WERI-Rb-1 (cell line): ENCODE results near the gene PTPRD.

Experiments
- DNase-seq: peaks from one replicate; pipeline ENCODE4 v3.0.0-alpha.2; 2020
- H3K27ac ChIP-seq: fragments of 250-450 bp; sonication (Bioruptor Pico); 2 replicates; pipeline ENCODE4 v1.5.1; 2020; ENCODE audit warnings: mild to moderate bottlenecking, moderate library complexity
- H3K27me3 ChIP-seq: fragments of 250-450 bp; sonication (Bioruptor Pico); 2 replicates; pipeline ENCODE4 v1.5.1; 2021; ENCODE audit warnings: mild to moderate bottlenecking, low read depth, moderate library complexity; ENCODE audit not compliant: insufficient read depth, severe bottlenecking
- H3K36me3 ChIP-seq: fragments of 250-450 bp; sonication (Bioruptor Pico); 2 replicates; pipeline ENCODE4 v1.5.1; 2020; ENCODE audit warnings: mild to moderate bottlenecking, moderate library complexity
- H3K4me3 ChIP-seq: 2 replicates; pipeline ENCODE4 v1.5.1; 2011; ENCODE audit warnings: low read depth, mild to moderate bottlenecking, control low read depth, low read length
- H3K9me3 ChIP-seq: fragments of 250-450 bp; sonication (Bioruptor Pico); 2 replicates; pipeline ENCODE4 v1.5.1; 2021; ENCODE audit warnings: mild to moderate bottlenecking, moderate library complexity; ENCODE audit not compliant: severe bottlenecking
- TF ChIP-seq, protein P1 (sequence below): IDR thresholded peaks from 2 replicates; pipeline ENCODE4 v1.5.1; 2011; ENCODE audit warnings: low read depth, mild to moderate bottlenecking, control low read depth, inconsistent platforms, low read length

Gene PTPRD

DNA sequence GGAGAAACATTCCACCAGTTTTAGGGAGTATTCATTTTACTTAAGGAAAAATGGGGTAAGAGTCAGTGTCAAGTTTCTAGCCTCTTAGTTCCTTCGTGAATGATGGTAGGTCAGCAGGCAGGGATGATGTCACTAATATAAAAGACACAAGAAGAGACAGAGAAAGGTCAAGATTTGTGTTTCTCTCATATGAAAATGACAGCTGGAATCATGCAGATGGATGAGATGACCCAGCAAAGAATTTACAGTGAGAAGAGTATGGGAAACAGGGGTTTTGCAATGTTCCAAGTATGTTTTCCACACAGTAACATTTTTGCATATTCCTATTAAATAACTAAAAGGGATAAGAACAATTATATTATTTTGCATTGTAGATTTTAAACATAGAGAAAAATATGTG lies 2063.6 kb downstream of the PTPRD start:
- no peak overlapping the region for H3K27ac ChIP-seq
- TF ChIP-seq, protein P1, sequence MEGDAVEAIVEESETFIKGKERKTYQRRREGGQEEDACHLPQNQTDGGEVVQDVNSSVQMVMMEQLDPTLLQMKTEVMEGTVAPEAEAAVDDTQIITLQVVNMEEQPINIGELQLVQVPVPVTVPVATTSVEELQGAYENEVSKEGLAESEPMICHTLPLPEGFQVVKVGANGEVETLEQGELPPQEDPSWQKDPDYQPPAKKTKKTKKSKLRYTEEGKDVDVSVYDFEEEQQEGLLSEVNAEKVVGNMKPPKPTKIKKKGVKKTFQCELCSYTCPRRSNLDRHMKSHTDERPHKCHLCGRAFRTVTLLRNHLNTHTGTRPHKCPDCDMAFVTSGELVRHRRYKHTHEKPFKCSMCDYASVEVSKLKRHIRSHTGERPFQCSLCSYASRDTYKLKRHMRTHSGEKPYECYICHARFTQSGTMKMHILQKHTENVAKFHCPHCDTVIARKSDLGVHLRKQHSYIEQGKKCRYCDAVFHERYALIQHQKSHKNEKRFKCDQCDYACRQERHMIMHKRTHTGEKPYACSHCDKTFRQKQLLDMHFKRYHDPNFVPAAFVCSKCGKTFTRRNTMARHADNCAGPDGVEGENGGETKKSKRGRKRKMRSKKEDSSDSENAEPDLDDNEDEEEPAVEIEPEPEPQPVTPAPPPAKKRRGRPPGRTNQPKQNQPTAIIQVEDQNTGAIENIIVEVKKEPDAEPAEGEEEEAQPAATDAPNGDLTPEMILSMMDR: no peak
- H3K9me3 ChIP-seq: no peaks in the 10 kb centered on the region

DNA sequence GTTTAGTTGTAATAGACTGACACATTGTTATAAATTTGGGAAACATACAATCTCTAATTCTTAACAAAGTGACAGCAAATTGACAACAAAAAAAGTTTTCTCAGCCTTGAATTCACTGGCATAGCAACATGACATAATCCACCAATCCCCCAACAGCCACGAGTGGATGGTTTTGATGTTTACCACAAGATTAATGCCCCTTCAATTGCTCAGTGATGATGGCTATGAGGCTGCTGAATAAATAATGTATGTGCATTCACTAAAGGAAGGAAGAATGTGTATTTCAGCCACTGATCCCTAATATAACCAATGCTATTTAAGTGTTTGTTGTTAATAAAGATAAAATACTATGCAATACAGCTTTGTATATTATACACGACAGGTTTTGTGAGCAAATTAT lies 2069.6 kb downstream of the PTPRD start:
- Histone ChIP-seq H3K27me3 (no peaks in the 10 kb centered on the region), H3K27ac (no peak overlapping the region), H3K4me3 (no peak overlapping the region), H3K36me3 (no peaks in the 10 kb centered on the region), H3K9me3 (no peaks in the 10 kb centered on the region)
- no peak for DNase-seq
- TF ChIP-seq, protein P1: no peak

More for the DNA sequence above, 2063.6 kb downstream of the PTPRD start:
- Histone ChIP-seq H3K27me3 (no peaks in the 10 kb centered on the region), H3K36me3 (no peaks in the 10 kb centered on the region), H3K4me3 (no peak overlapping the region)
- no peak for DNase-seq

DNA sequence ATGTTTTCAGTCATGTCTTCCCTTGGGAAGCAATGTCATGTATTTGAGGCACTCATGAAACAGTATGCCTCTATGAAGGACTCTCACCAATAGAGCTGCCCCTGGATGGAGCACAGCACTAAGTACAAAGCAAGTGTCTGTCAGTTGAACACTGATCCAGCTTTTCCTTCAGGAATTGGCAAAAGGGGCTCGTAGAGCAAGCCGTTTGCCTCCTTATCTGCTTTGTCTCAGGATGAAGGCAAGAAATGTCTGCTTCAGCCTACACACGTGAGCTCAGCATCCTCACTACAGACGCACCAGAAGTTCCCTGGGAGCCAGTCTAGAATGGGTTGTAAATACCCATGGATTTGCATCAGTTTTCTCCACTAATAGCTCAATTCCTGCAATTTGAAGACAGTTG lies 2070.3 kb downstream of the PTPRD start:
- H3K4me3 ChIP-seq: no peak overlapping the region
- no peak for DNase-seq
- no peaks in the 10 kb centered on the region for H3K36me3 ChIP-seq
- H3K27ac ChIP-seq: no peak overlapping the region
- TF ChIP-seq, protein P1: no peak
- H3K9me3 ChIP-seq: no peaks in the 10 kb centered on the region
- H3K27me3 ChIP-seq: no peaks in the 10 kb centered on the region

DNA sequence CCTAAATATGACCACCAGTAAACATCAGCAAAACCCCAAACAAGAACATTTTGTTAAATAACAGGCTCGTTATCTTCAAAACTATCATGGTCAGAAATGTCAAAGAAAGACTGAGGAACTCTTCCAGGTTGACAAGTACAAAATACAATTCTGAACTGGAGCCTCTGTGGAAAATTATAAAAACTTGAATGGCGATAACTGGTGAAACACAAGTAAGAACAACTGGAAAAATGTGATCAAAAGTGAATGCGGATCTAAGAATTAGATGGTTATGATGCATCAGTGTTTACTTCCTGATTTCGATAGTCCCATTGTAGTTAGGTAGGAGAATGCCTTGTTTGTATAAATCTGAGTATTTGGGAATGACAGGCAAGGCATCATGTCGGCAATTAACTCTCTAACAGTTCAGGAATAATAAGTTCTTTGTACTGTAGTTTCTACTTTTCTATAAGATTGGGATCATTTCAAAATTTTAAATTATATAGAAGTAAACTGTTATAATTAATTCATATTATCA lies 2073.1 kb downstream of the PTPRD start:
- DNase-seq: no peak
- H3K9me3 ChIP-seq: no peaks in the 10 kb centered on the region
- TF ChIP-seq, protein P1: no peak

DNA sequence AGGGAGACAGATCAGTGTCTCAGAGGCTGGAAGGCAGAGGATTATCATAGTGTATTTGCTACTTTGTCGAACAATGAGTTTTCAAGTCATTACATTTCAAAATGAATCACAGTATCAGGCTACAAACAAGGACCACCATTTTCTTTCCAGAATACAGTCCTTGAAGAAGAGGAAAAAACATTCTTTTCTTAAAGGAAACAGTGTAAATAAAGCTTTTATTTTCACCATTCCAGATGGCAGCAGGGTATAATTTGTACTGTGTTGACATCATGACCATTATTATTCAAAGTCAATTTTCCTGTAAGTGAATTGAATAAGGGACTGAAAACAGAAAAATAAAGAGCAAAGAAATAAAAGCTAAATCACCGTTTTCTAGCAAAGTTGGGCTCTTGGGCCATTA lies 2076.0 kb downstream of the PTPRD start:
- Histone ChIP-seq H3K36me3 (no peaks in the 10 kb centered on the region), H3K27me3 (no peaks in the 10 kb centered on the region), H3K4me3 (no peak overlapping the region), H3K27ac (no peak overlapping the region), H3K9me3 (no peaks in the 10 kb centered on the region)
- no peak for DNase-seq
- TF ChIP-seq, protein P1: no peak

More for the DNA sequence above, 2073.1 kb downstream of the PTPRD start:
- Histone ChIP-seq H3K4me3 (no peak overlapping the region), H3K36me3 (no peaks in the 10 kb centered on the region), H3K27ac (no peak overlapping the region), H3K27me3 (no peaks in the 10 kb centered on the region)

DNA sequence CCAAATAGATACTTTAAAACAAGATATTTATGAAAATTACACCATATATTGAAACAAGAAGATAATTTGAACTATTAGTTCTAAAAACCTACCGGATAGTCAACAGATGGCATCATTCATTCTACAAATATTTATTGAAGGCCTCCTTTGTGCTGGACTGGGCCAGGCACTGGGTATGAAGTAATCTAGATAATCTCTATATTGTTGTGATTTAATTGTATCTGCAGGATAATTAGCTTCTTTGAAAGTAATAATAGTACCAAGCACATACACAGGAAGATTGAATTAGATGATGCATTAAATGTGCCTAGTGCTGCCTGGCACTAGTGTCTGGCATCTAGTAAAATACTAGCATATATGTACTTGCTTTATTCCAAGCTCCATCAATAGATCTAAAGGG lies 2078.0 kb downstream of the PTPRD start:
- Histone ChIP-seq H3K27me3 (no peaks in the 10 kb centered on the region), H3K36me3 (no peaks in the 10 kb centered on the region), H3K27ac (no peak overlapping the region), H3K9me3 (no peaks in the 10 kb centered on the region), H3K4me3 (no peak overlapping the region)
- no peak for DNase-seq
- TF ChIP-seq, protein P1: no peak
